Heart left ventricle (tissue), 16 donors: ENCODE data around the gene CFAP100. TPM values are rescaled to one million over a fixed set of nuclear protein-coding genes. Genes with fewer than 3 reads are reported as not detected.
A peak's percentile ranks its signal among the peaks of the same experiment; 100 is the strongest.

Source experiments
- ATAC-seq, 4 donors: fragments of 200-7000 bp; cut with Tn5 transposase; one replicate each; pipeline ENCODE4 v1.9.1; 2020 to 2022; ENCODE audit warnings: moderate library complexity in 4 of 4, mild to moderate bottlenecking in 3 of 4, moderate number of reproducible peaks in 1 of 4
- DNase-seq, 5 donors: peaks; one replicate each; pipeline ENCODE4 v3.0.0-alpha.2; 2020
- H3K27ac ChIP-seq, 12 donors: fragments of 200-600 bp; sonication (generic) in 4 of 12; one replicate each; pipeline versions ENCODE4 v1.5.0 to v1.8.0; 2016 to 2022; ENCODE audit warnings: mild to moderate bottlenecking in 2 of 12
- H3K27me3 ChIP-seq, 9 donors: fragments of 200-600 bp; sonication (generic) in 2 of 9; one replicate each; pipeline versions ENCODE4 v1.5.1 to v1.8.0; 2016 to 2022; ENCODE audit warnings: mild to moderate bottlenecking in 3 of 9
- H3K36me3 ChIP-seq, 9 donors: fragments of 200-600 bp; sonication (generic) in 2 of 9; one replicate each; pipeline versions ENCODE4 v1.5.0 to v1.8.0; 2018 to 2022; ENCODE audit warnings: mild to moderate bottlenecking in 2 of 9
- H3K4me1 ChIP-seq, 12 donors: fragments of 200-600 bp; sonication (generic) in 4 of 12; one replicate each; pipeline versions ENCODE4 v1.5.0 to v1.8.0; 2016 to 2022; ENCODE audit warnings: mild to moderate bottlenecking in 3 of 12
- H3K4me3 ChIP-seq, 12 donors: fragments of 200-600 bp; sonication (generic) in 4 of 12; one replicate each; pipeline versions ENCODE4 v1.5.0 to v1.8.0; 2017 to 2022; ENCODE audit warnings: mild to moderate bottlenecking in 9 of 12, moderate library complexity in 4 of 12
- H3K9me3 ChIP-seq, 12 donors: fragments of 200-600 bp; sonication (generic) in 4 of 12; one replicate each; pipeline versions ENCODE4 v1.5.0 to v1.8.0; 2016 to 2022; ENCODE audit warnings: mild to moderate bottlenecking in 1 of 12
- POLR2A ChIP-seq, 2 donors: fragments of 450-650 bp; IDR thresholded peaks; one replicate each; pipeline ENCODE4 v1.6.1; 2017; ENCODE audit warnings: antibody characterized with exemption in 2 of 2, mild to moderate bottlenecking in 2 of 2, moderate library complexity in 2 of 2
- WGBS, 4 donors: extraction: QIAGEN DNeasy Blood & Tissue Kit in 2 of 4; methylation state at CpG; one replicate each; pipeline versions ENCODE4 v1.1.5 to v1.1.7; 2013 to 2018; 5-methylcytosine and 5-hydroxymethylcytosine counted together
- intact Hi-C, 10 donors: fragments of 100-400 bp; cut with DNase I; formaldehyde crosslinking; loops; one replicate each; pipeline versions ENCODE4 v1.11.1 to v1.14.2; 2022
- polyA plus RNA-seq, 2 donors: library from polyadenylated mRNA; stranded (reverse); fragments of 200-250 nt; gene quantifications; one replicate each; pipeline ENCODE4 v1.2.3, GENCODE V29; 2013
- total RNA-seq, 9 donors: library from RNA; depleted of rRNA in 2 of 9; stranded (reverse); fragments of >200 nt in 2 of 9; fragmentation: NEBNext Ultra II Directional in 3 of 9; extraction: Animal tissue kit (Norgen Biotek cat#: 25700) in 3 of 9; gene quantifications; one replicate each; pipeline versions ENCODE4 v1.1.0 to v1.2.4, GENCODE V29; 2016 to 2023
- TF ChIP-seq, protein P1 (sequence below), 12 donors: fragments of 200-600 bp; sonication (generic) in 4 of 12; IDR thresholded peaks; one replicate each; pipeline versions ENCODE4 v1.5.0 to v1.8.0; 2018 to 2022; ENCODE audit warnings: antibody characterized with exemption in 12 of 12, mild to moderate bottlenecking in 5 of 12
- donor health status: ischemic (EF 13 %, LVEDD 7.1; RV severe dilation, severe dysfunction).
- donor health status: healthy with polysubstance abuse.
- donor health status: DM: no; HTN: yes; CAD: no.
- donor health status: DM: no; HTN: no; CAD: no.
- donor health status: ischemic (EF 25% LVEDD 6.9; RV normal size, moderate dysfunction).
- donor health status: ischemic (EF 25% LVEDD 5.7; RV mildly dilated, moderate dysfunction).
- donor health status: healthy.
- donor health status: DM: yes; HTN: yes; CAD: no.
- donor health status: ischemic (EF 35%, LVEDD 5.7; RV mildly dilated, moderate dysfunction).
- donor health status: nonischemic (EF 11% LVEDD 7.7; RV severe dilation, severe dysfunction).
- donor health status: DM: yes; HTN: yes; CAD: no.
- donor health status: PGD.
- donor health status: ischemic (EF 29% LVEDD 5.4; RV normal size, mild dysfunction).
- donor health status: nonischemic (EF 23%, LVEDD 6.1; RV moderate dilation, normal function).

Gene CFAP100
- total and polyA plus RNA-seq, 11 donors = not detected

DNA sequence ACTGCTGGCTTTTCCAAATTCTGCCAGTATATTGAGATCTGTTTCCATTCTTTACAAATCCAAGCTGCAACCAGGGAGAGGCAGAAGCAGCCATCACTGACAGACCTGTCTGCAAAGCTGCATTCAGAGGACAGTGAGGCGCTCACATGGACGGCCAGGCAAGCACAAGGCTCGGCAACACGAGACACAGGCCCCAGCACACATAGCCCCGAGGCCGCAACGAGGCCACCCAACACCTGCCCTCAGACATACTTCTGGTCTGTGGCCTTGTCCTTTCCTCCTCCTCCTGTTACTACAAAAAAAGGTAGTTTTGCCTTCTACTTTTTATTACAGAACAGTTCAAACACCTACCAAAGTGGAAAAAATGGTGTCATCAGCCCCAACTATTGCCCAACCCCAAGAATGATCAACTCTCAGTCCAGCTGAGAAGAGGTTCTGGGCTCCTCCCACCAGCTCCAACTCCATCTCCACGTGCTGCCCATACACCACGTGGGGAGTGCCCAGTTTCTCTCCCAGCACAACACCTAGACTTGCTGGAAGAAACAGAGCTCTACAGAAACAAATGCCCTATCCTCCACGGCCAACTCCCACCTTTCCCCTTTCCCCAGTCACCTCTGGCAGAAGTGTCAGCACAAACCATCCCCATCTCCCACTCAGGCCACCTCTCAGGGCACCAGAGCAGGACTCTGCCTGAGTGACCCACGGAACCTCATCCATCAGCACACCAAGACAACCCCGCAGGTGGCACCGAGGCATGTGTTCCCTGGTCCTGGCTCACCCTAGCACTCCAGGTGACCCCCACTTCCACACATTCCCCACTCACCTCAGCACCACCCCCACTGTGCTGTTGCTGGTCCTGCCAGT lies 73.6 kb downstream of the CFAP100 start:
- Histone ChIP-seq H3K4me1 (peaks cover 0 to 83% (median 33%) of the 10 kb centered on the region in 12 donors), H3K36me3 (peaks cover 0 to 90% (median 82%) of the 10 kb centered on the region in 9 donors), H3K4me3 (no peak overlapping the region), H3K9me3 (no peaks in the 10 kb centered on the region), H3K27ac (peak overlapping the region in 2 of 12 donors; percentile 35 to 54), H3K27me3 (no peaks in the 10 kb centered on the region)
- DNase-seq (peak in 1 of 5 donors; percentile 15), ATAC-seq (peak in 1 of 4 donors; percentile 19)
- TF ChIP-seq, protein P1, sequence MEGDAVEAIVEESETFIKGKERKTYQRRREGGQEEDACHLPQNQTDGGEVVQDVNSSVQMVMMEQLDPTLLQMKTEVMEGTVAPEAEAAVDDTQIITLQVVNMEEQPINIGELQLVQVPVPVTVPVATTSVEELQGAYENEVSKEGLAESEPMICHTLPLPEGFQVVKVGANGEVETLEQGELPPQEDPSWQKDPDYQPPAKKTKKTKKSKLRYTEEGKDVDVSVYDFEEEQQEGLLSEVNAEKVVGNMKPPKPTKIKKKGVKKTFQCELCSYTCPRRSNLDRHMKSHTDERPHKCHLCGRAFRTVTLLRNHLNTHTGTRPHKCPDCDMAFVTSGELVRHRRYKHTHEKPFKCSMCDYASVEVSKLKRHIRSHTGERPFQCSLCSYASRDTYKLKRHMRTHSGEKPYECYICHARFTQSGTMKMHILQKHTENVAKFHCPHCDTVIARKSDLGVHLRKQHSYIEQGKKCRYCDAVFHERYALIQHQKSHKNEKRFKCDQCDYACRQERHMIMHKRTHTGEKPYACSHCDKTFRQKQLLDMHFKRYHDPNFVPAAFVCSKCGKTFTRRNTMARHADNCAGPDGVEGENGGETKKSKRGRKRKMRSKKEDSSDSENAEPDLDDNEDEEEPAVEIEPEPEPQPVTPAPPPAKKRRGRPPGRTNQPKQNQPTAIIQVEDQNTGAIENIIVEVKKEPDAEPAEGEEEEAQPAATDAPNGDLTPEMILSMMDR (IDR thresholded peaks at IDR 0.05) = no peak
- TF ChIP-seq POLR2A (IDR thresholded peaks at IDR 0.05) = no peak
- 71 to 83% (median 75%) methylated on average over 13 of the region's 13 CpGs for WGBS, 4 donors
- intact Hi-C loops = loop anchor here in 1 of 10 donors (10.0 kb wide), 1 partner anchor 73 kb away; the partner anchor contains the start of gene CFAP100

DNA sequence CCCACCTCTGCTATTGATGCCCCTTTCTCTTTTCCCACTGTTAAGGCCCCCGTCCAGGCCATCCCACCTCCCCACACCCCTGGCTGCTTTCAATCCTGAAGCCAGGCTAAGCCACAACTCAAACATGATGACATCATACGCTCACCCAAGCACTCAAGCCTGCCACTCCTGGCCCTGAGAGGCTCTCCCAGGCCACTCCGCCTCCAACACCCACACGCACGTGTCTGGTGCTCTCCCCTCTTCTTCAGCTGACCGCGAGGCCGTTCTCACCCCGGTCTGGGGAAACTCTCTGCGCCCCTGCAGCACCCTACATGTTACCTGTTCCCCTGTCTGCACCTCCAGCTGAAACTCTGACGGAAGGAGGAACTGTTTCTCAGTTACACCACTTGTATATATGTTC lies 74.8 kb downstream of the CFAP100 start:
- no peaks in the 10 kb centered on the region for H3K27me3 ChIP-seq
- H3K4me1 ChIP-seq = peaks cover 0 to 95% (median 46%) of the 10 kb centered on the region in 12 donors
- peak overlapping the region in 2 of 12 donors; percentile 35 to 54 for H3K27ac ChIP-seq
- 64 to 77% (median 69%) methylated on average over 11 of the region's 11 CpGs for WGBS, 4 donors
- H3K36me3 ChIP-seq = peaks cover 0 to 78% (median 71%) of the 10 kb centered on the region in 9 donors
- TF ChIP-seq POLR2A (IDR thresholded peaks at IDR 0.05) = no peak
- TF ChIP-seq, protein P1 (IDR thresholded peaks at IDR 0.05) = no peak
- intact Hi-C loops = loop anchor here in 1 of 10 donors (10.0 kb wide), 1 partner anchor 75 kb away; the partner anchor contains the start of gene CFAP100
- no peak for DNase-seq
- H3K9me3 ChIP-seq = no peaks in the 10 kb centered on the region
- H3K4me3 ChIP-seq = no peak overlapping the region
- peak in 3 of 4 donors; percentile 38 to 59 (median 48) for ATAC-seq

DNA sequence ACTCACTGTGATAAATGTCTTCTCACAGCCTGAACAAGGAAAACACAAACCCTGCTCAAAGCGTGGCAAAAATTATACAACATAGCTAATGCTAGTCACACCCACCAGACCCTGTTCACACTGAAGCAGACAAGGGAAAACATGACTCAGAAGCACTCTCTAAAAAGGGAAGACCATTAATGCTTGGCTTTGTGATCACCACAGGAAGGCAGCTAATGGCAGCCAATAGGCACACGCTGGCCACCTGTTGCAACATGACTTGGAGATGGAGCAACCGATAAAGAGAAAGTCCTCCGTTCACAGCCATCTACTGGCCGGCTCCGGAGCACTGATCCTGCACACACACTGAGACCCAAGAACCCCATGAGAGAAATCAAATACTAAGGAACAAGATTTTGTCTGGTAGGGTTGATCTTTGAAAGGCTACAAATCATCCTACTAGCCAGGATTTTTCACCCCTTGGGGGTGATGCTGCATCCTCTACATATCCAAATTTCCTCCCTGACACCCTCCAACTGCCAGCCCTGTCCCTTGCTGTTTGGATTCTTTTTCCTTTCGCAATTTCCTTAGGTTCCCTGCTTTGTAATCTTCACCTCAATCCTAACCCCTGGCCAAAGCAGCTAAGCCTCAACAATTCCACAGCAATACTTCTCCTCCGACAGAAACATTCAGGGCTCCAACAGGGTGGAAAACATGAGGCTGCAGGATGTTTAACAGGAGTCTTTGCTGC lies 77.7 kb downstream of the CFAP100 start:
- Histone ChIP-seq H3K4me3 (peak overlapping the region in 9 of 12 donors; percentile 63 to 90 (median 81)), H3K4me1 (peaks cover 0 to 81% (median 53%) of the 10 kb centered on the region in 12 donors), H3K27ac (peak overlapping the region in 7 of 12 donors; percentile 0 to 57 (median 40)), H3K27me3 (no peaks in the 10 kb centered on the region), H3K9me3 (no peaks in the 10 kb centered on the region), H3K36me3 (peaks cover 0 to 48% (median 42%) of the 10 kb centered on the region in 9 donors)
- DNase-seq = peak in 2 of 5 donors; percentile 56 to 79
- peak in 3 of 4 donors; percentile 37 to 58 (median 45) for ATAC-seq
- WGBS, 4 donors = 35 to 51% (median 44%) methylated on average over 8 of the region's 8 CpGs
- intact Hi-C loops = loop anchor here in 3 of 10 donors (5.0 to 10.0 kb wide), 4 partner anchors 80 to 218 kb away; partner anchors contain the start of genes CFAP100 (in 1 of the 3) and KLF15 (in 1 of the 3)
- TF ChIP-seq POLR2A (IDR thresholded peaks at IDR 0.05) = no peak
- TF ChIP-seq, protein P1 (IDR thresholded peaks at IDR 0.05) = no peak
